GM10248 (cell line): ENCODE data around the gene GMPR.

ENCODE experiments used
- CTCF ChIA-PET: fragments of 300-600 bp; sonication (Branson Sonifier 250); formaldehyde crosslinking; extraction: SDS; loops from one replicate; lab custom pipeline; 2021; ENCODE audit warnings: antibody characterized with exemption; lab: Yijun Ruan, JAX
- POLR2A ChIA-PET: fragments of 350-650 bp; sonication (Branson Sonifier 250); formaldehyde crosslinking; extraction: SDS; loops from one replicate; lab custom pipeline; 2020; ENCODE audit warnings: antibody characterized with exemption; lab: Yijun Ruan, JAX
- DNase-seq: peaks from one replicate; pipeline ENCODE4 v3.0.0; 2012; ENCODE audit errors: extremely low spot score
- TF ChIP-seq, protein P1 (sequence below): IDR thresholded peaks from 2 replicates; pipeline ENCODE4 v1.5.1; 2012; ENCODE audit warnings: mild to moderate bottlenecking, low read depth; ENCODE audit errors: extremely low read depth, missing control alignments, control extremely low read depth

GMPR gene

DNA sequence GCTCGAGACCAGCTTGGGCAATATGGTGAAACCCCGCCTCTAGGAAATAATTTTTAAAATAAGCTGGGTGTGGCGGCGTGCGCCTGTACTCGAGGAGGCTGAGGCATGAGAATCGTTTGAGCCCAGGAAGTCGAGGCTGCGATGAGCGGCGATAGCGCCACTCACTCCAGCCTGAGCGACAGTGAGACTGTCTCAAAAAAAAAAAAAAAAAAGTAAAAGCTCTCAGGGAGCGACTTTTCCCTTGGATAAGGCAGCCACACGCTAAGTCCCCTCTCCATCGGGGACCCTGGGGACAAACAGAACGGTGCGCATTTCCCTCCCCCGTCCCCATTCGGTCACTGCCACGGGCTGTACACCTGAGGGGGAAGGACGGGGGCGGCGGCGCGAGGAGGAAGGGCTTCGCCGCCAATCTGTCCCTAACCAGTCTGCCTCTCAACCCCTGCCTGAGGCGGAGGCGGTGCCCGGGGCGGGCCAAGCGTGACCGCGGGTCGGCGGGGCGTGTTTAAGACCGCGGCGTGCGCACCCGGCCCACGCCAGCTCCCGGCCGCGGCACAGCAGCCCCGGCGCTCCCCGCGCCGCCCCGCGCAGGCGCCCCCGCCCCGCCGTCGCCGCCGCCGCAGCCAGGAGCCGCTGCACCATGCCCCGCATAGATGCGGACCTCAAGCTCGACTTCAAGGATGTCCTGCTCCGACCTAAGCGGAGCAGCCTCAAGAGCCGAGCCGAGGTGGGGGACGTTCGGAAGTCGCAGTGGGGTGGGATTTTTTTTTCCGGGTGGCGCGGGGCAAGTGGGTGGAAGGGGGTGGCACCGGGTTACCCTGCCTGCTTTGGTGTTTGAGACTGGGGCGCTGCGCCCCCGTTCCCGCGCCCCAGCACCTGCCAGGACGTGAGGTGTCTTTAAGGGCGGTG lies at the start of gene GMPR:
GMPR (plus strand) TSS at position 531 of the 906 bp plus-strand sequence; CDS start at position 638, 107 bp downstream.
- peak; percentile 76 for DNase-seq
- POLR2A ChIA-PET = interaction anchor here (0.6 kb wide), 1 partner anchor 816 kb away, joined by 5 read pairs; no protein-coding TSS in a partner anchor

DNA sequence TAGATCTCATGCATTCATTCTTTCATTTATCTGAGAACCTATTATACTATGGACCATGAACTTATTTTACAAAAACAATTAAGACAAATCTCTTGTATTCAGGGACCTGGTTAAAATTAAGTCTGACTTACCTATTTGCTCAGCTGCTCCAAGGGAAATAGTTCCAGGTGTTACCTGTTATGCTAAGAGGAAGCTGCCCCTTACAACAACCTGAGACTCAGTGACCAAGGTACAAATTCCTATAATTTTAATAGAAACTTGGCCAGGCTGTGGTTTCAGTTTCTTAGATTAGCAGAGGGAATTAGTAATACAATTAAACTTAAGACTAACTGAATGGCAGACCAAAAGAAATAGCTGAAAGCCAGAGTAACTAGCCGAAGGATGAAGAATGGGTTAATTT lies 48.2 kb upstream of the GMPR start:
- CTCF ChIA-PET = interaction anchor here (0.9 to 3.5 kb wide), 6 partner anchors 9 to 504 kb away, joined by 3 to 16 read pairs (median 5); partner anchors contain the start of gene MYLIP
- no peak for DNase-seq
- POLR2A ChIA-PET = no interaction called here
- TF ChIP-seq, protein P1, sequence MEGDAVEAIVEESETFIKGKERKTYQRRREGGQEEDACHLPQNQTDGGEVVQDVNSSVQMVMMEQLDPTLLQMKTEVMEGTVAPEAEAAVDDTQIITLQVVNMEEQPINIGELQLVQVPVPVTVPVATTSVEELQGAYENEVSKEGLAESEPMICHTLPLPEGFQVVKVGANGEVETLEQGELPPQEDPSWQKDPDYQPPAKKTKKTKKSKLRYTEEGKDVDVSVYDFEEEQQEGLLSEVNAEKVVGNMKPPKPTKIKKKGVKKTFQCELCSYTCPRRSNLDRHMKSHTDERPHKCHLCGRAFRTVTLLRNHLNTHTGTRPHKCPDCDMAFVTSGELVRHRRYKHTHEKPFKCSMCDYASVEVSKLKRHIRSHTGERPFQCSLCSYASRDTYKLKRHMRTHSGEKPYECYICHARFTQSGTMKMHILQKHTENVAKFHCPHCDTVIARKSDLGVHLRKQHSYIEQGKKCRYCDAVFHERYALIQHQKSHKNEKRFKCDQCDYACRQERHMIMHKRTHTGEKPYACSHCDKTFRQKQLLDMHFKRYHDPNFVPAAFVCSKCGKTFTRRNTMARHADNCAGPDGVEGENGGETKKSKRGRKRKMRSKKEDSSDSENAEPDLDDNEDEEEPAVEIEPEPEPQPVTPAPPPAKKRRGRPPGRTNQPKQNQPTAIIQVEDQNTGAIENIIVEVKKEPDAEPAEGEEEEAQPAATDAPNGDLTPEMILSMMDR = no peak

More for the DNA sequence above, at the start of gene GMPR:
- TF ChIP-seq, protein P1 = no peak
- CTCF ChIA-PET = interaction anchor here (1.2 to 1.9 kb wide), 4 partner anchors 8 to 547 kb away, joined by 3 to 4 read pairs (median 4); no protein-coding TSS in a partner anchor

DNA sequence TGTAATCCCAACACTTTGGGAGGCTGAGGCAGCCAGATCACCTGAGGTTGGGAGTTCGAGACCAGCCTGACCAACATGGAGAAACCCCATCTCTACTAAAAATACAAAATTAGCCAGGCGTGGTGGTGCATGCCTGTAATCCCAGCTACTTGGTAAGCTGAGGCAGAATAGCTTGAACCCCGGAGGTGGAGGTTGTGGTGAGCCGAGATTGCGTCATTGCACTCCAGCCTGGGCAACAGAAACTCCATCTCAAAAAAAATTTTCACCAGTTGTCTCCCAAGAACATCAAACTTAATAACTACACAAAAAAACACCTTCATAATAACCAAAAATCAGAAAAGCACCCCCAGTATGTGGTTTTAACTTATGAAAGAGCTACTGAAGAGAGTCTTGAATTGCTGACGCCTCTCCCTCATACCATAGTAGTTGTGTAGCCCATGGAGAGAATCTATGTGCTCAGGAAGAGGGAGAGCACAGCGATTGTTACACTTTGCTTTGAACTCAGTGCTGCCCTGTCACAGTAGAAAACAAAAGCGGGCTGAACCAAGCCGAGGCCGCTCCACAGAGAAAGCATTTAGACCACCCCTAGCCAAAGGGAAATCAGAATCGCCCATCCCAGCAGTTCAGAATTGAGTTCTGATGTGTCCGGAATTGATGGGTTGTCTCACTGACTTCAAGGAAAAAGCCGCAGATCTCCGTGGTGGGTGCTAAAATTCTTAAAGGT lies 42.0 kb upstream of the GMPR start:
- DNase-seq = no peak
- ChIA-PET CTCF (interaction anchor here (2.3 to 3.4 kb wide), 3 partner anchors 9 to 14 kb away, joined by 6 to 20 read pairs (median 12); no protein-coding TSS in a partner anchor), POLR2A (no interaction called here)

DNA sequence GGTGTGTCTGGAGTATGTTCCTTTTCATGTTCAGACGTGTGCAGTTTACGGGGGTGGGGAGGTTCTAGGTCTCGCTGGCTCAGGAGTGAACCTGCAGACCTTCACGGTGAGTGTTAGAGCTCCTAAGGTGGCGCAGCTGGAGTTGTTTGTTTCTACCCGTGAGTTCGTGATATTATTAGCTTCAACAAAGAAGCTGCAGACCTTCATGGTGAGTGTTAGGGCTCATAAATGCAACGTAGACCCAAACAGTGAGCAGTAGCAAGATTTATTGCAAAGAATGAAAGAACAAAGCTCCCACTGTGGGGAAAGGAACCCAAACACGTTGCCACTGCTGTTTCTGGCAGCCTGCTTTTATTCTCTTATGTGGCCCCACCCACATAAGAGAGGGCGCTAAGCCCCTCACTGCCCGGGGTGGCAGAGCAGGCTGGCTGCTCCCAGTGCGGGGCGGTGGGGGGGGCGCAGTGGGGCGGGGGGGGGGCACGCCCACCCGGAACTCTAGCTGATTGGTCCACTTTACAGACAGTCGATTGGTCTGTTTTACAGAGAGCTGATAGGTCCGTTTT lies 41.3 kb upstream of the GMPR start:
- DNase-seq = no peak
- TF ChIP-seq, protein P1 = no peak
- POLR2A ChIA-PET = interaction anchor here (0.6 kb wide), 1 partner anchor 15 kb away, joined by 4 read pairs; no protein-coding TSS in a partner anchor
- CTCF ChIA-PET = interaction anchor here (2.3 to 3.4 kb wide), 3 partner anchors 9 to 14 kb away, joined by 6 to 20 read pairs (median 12); no protein-coding TSS in a partner anchor

More for the DNA sequence above, 42.0 kb upstream of the GMPR start:
- TF ChIP-seq, protein P1 = no peak

DNA sequence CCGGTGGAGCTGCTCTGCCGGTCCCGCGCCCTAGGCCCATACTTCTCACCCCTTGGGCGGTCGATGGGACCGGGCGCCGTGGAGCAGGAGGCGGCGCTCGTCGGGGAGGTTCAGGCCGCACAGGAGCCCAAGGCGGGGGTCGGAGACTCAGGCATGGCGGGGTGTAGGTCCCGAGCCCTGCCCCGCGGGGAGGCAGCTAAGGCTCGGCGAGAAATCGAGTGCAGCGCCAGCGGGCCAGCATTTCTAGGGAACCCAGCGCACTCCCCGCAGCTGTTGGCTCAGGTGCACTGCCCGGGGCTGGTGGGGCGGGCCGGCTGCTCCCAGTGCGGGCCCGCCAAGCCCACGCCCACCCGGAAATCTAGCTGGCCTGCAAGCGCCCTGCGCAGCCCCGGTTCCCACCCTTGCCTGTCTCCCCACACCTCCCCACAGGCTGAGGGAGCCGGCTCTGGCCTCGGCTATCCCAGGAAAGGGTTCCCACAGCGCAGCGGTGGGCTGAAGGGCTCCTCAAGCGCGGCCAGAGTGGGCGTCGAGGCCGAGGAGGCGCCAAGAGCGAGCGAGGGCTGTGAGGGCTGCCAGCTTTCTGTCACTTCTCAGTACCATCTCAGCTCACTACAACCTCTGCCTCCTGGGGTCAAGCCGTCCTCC lies 40.2 kb upstream of the GMPR start:
- CTCF ChIA-PET = interaction anchor here (1.0 to 3.4 kb wide), 7 partner anchors 7 to 506 kb away, joined by 3 to 20 read pairs (median 6); no protein-coding TSS in a partner anchor
- DNase-seq = no peak
- TF ChIP-seq, protein P1 = no peak
- POLR2A ChIA-PET = no interaction called here
